GM18520 (cell line): ENCODE measurements around the gene KIF15.

Experiments used
- ATAC-seq: cut with Tn5 transposase; IDR thresholded peaks from one replicate; pipeline ENCODE4 v1.9.1; 2021; ENCODE audit not compliant: unreplicated experiment

Gene KIF15

DNA sequence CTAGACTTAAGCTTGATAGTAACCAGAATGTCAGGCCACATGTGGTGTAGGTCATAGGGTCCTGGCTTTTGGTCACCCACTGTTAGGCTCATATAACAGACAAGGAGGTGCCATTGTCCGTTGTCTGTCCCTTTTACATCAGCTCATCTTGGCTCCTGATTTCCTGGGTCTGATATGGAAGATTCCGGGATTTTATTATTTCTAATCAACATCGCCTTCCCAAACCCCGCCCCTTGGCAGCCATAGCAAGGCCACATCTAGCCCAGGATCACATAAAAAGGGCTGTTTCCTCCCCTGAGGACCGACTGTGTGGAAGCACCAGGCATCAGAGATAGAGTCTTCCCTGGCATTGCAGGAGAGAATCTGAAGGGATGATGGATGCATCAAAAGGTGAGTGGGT is 112.7 kb downstream of the KIF15 start, which contains the start of gene TGM4:
TGM4 (plus strand) TSS at position 301 of the 400 bp plus-strand sequence; CDS start at position 372, 71 bp downstream.
- no peak for ATAC-seq

GRCh38 chr3:44875596-44875995 is 114.0 kb downstream of the KIF15 start:
- ATAC-seq, result no peak

- no peak for ATAC-seq
These were observed 115.7 kb downstream of the KIF15 start for GRCh38 chr3:44877333-44877732.

GRCh38 chr3:44880284-44880683 is 118.7 kb downstream of the KIF15 start:
- no peak for ATAC-seq

DNA sequence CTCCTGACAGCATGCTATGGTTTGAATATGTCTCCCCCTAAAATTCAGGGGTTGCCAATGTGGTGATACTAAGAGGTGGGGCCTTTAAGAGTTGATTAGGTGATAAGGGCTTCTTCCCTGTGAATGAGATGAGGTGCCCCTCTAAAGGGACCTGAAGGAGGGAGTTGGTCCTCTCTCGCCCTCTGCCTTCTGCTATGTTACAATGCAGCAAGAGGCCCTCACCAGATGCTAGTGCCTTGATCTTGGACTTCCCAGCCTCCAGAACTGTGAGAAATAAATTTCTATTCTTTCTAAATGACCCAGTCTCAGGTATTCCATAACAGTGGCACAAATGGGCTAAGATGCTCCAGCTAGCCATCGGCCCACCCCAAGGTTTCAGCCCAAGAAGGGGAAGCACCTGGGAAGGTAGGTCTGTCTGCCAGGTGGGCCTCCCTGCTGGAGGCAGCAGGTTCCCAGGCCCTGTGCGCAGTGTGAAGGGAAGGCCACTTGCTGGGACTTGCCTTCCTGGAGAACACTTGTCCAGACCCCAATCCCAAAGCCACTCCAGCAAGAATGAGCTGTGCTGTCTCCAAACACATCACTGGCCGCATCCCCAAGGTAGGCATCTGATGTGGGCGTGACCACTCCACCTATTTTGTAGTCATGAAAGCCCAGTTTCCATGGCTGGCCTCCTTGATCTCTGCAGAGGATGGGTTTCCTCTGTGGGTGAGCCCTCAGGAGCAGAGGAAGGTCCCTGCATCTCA is 121.8 kb downstream of the KIF15 start:
- ATAC-seq, result no peak

- no peak for ATAC-seq
These were observed 122.4 kb downstream of the KIF15 start for GRCh38 chr3:44883999-44884431.

GRCh38 chr3:44885618-44886017 is 124.0 kb downstream of the KIF15 start:
- ATAC-seq, result no peak

GRCh38 chr3:44886561-44886960 is 125.0 kb downstream of the KIF15 start:
- no peak for ATAC-seq

DNA sequence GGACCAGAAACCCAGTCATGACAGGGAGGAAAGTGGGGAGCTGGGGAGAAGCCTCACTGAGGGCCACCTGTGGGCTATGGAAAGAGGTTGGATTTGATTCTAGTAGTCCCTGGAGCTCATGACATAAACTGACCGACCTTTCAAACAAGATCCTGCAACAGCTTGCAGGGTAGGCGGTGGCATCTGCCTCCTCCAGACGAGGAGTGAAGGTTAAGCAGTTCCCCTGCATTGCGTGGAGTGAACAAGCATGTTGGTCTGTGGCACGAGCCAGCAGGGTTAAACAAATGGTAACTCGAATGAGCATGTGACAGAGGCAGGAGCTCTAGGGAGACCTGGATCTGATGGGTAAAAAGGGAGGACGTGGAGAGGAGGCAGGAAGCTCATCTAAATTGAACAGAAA is 125.5 kb downstream of the KIF15 start:
- no peak for ATAC-seq

DNA sequence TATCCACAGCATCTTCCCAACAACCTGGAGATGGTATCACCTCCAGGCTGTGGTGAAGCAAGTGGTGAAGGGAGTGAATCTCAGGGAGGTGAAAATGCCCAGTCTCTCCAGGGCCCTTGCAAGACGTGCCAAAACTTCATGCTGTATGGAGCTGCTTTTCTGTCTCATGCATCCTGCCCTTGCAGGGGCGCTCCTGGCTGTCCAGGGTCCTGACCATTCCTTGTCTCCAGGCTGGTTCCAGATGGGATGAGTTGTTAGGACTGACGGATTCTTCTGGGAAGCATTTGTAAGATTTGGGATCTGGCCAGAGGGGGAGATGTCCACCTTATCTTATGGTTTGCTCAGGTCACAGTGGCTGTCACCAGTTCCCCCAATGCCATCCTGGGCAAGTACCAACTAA is 128.7 kb downstream of the KIF15 start:
- no peak for ATAC-seq

DNA sequence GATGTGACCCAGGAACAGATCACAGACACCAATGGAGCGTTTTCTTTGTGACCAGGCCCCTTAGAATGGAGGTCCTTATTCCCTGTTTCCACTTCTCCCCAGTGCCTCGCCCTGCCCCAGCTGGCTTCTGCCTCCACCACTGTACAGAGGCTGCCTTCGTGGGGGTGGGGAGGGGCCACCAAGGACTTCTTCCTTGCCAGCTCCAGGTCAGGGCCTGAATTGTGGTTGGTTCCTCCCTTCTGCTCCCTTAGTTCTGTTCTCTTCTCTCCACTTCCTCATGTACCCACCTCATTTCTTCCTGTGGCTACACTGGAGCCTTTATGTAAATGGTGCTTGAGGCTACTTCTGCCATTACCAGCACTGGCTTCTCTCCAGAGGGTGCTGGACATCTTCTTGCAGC is 129.3 kb downstream of the KIF15 start:
- ATAC-seq, result no peak

DNA sequence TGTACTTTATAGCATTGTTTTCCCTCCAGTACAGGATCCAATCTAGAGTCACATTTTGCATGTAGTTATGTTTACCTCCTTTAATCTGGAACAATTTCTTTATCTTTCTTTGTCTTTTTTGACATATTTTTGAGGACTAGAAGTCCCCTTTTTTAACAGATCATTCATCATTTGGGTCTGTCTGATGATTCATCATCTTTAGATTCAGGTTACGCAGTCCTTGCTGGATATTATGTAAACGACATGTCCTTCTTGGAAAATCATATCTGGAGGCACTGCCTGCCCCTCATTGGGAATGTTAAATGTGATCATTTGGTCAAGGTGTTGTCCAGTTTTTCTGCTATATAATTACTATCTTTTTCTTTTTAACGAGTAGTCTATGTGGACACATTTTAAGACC is 131.1 kb downstream of the KIF15 start:
- no peak for ATAC-seq

DNA sequence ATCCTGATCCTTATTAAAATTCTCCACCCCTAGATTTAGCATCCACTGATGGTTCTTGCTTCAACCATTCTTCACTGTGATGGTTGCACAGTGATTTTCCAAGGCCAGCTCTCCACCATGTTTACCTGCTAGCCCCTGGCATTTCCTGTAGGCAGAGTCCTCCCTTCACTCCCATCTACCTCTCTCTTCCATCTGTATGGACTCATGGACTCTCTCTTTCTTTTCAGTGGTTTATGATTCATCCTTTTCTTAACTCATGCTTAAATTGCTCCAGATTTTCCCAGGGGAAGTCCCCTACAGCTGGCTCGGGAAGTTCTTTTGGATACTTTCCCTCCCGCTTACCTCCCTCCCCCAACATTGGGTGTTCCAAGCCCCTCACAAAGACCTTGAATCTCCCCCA is 131.5 kb downstream of the KIF15 start:
- no peak for ATAC-seq

DNA sequence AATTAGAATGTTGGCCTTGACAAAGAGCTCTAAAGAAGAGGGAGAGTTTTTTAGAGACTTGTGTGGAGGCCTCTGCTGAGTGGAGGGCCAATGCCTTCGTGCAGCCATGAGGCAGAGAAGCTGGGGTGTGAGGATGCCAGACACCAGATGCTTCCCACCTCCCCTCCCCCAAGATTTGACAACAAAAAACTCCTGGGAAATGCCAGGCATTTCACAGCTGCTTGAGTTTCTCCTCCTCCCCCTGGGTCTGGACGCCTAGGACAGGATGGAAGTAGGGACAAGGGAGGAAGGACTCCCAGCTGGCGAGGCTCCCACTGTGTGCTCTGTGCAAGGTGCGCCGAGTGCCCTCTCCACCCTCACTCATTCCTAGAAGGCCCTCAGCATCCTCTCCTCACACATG is 132.9 kb downstream of the KIF15 start:
- ATAC-seq, result no peak

GRCh38 chr3:44896440-44896839 is 134.8 kb downstream of the KIF15 start:
- no peak for ATAC-seq

GRCh38 chr3:44899683-44900367 is 138.2 kb downstream of the KIF15 start:
- no peak for ATAC-seq

- no peak for ATAC-seq
These were observed 141.0 kb downstream of the KIF15 start for GRCh38 chr3:44902628-44903027.
